ENCODE measurements around the gene TRIM54. TPM values are rescaled to one million over a fixed set of nuclear protein-coding genes. Genes with fewer than 3 reads are reported as not detected.

TRIM54 gene
- total and polyA plus RNA-seq, 2 of the 4 experiments (the other 2 are of a cell fraction), result 0.15 TPM; not detected in 1

DNA sequence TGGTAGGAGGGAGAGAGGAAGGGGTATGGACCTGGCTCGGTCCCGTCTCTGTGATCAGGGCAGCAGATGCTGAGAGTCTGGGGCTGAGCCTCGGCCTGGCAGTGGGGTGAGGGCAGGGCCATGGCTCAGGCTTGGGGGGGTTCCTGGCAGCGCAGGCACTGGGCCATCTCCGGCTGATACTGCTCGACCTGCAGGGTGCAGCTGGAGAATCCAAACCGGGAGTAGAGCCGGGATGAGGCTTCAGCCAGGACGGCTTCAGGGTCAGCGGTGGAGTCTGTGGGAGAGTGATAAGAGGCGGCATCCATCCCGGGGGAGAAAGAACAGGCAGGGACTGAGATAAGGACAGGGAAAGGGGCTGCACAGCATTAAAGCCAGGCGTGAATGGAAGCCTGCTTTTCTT is 27.0 kb upstream of the TRIM54 start:
- Histone ChIP-seq H3K79me1 (ENCODE audit: low read depth in 1 of 2, low read length in 2 of 2) (no peaks in the 10 kb centered on the region), H2BK120ac (ENCODE audit: low read depth, low read length) (no peak overlapping the region), H3K27me3 (ENCODE audit: control insufficient read depth, insufficient read depth, low read length) (peaks cover 35% of the 10 kb centered on the region), H3K9me3 (ENCODE audit: control insufficient read depth, insufficient read depth, low read length) (no peaks in the 10 kb centered on the region), H3K56ac (ENCODE audit: extremely low read depth, insufficient read depth, low read length) (no peak overlapping the region), H4K5ac (ENCODE audit: low read depth, low read length) (no peak overlapping the region), H4K20me1 (ENCODE audit: insufficient read depth, low read length) (no peaks in the 10 kb centered on the region), H3K4ac (ENCODE audit: low read depth, low read length) (no peak overlapping the region), H2BK5ac (ENCODE audit: low read depth, low read length, poor library complexity, severe bottlenecking) (no peak overlapping the region), H2BK20ac (ENCODE audit: low read depth, low read length) (no peak overlapping the region), H3K23ac (ENCODE audit: low read depth, low read length) (0 out of 2 replicates have a peak overlapping the region, but pooled peaks have one; percentile 4), H3K4me1 (ENCODE audit: control insufficient read depth, insufficient read depth, low read length) (peaks cover 6% of the 10 kb centered on the region), H3K14ac (replicated peaks; ENCODE audit: low read depth, low read length) (no peak overlapping the region), H3K36me3 (ENCODE audit: control insufficient read depth, insufficient read depth, low read length) (no peaks in the 10 kb centered on the region), H3K27ac (ENCODE audit: insufficient read depth, low read length) (no peak overlapping the region), H2AK9ac (replicated peaks; ENCODE audit: low read depth, low read length, poor library complexity) (peak overlapping the region; percentile 43), H3K4me3 (ENCODE audit: insufficient read depth, low read depth, low read length) (no peak overlapping the region), H3K4me2 (ENCODE audit: low read depth, low read length) (no peak overlapping the region; the same call in 1 of the 2 replicates), H4K91ac (ENCODE audit: insufficient read depth, low read depth, low read length) (no peak overlapping the region), H2AFZ (replicated peaks; ENCODE audit: low read length, poor library complexity) (peak overlapping the region; percentile 39), H3K18ac (ENCODE audit: low read depth, low read length) (no peak overlapping the region), H2BK15ac (ENCODE audit: low read depth, low read length) (no peak overlapping the region), H3K9ac (ENCODE audit: low read depth, low read length) (no peak overlapping the region), H2AK5ac (ENCODE audit: low read depth, low read length) (no peak overlapping the region), H4K8ac (ENCODE audit: low read depth in 2 of 2, low read length in 2 of 2) (no peak overlapping the region), H3K9me1 (ENCODE audit: insufficient read depth, low read length) (peaks cover 9% of the 10 kb centered on the region; the same call in 1 of the 2 replicates)
- CTCF ChIA-PET, result interaction anchor here (1.4 to 1.6 kb wide), 2 partner anchors 9 to 48 kb away, joined by 3 to 6 read pairs; no protein-coding TSS in a partner anchor
- intact Hi-C loops (cut with micrococcal nuclease), result no loop called here
- no TSS peak for BruUV-seq (replicated peaks)
- POLR2A ChIA-PET (ENCODE audit: unreplicated experiment), result no interaction called here
- in situ Hi-C loops (cut with MboI; ENCODE audit: low sequenced_read_pairs), result no loop called here
- TF ChIP-seq, protein P1, sequence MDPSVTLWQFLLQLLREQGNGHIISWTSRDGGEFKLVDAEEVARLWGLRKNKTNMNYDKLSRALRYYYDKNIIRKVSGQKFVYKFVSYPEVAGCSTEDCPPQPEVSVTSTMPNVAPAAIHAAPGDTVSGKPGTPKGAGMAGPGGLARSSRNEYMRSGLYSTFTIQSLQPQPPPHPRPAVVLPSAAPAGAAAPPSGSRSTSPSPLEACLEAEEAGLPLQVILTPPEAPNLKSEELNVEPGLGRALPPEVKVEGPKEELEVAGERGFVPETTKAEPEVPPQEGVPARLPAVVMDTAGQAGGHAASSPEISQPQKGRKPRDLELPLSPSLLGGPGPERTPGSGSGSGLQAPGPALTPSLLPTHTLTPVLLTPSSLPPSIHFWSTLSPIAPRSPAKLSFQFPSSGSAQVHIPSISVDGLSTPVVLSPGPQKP (IDR thresholded peaks at IDR 0.05; ENCODE audit: borderline replicate concordance, low read depth, low read length), result no peak
- WGBS, 2 experiments (ENCODE audit: extremely low coverage in 2 of 2, insufficient read length in 1 of 2), result 24% methylated on average over 9 of the region's 13 CpGs; no CpG with 5 or more reads in 1 of the 2 experiments
- DNase-seq, result no peak
- ATAC-seq (ENCODE audit: low read depth), result peak; percentile 67
- dilution Hi-C loops (cut with HindIII; ENCODE audit: low sequenced_read_pairs, unreplicated experiment), result no loop called here

Data from IMR-90 (cell line).